Activated naive CD8-positive, alpha-beta T cell (primary cell): ENCODE data around the gene MIPEP.
"Not testable (repeated sequence)": the region's sequence is repeated elsewhere in the genome, so short reads cannot be mapped to it uniquely, and the experiment has no call there.

Experiments used
- H3K27ac Mint-ChIP-seq: one replicate; pipeline ENCODE4 v1.8.0; 2021; ENCODE audit warnings: mixed read lengths
- H3K27me3 Mint-ChIP-seq: one replicate; pipeline ENCODE4 v1.8.0; 2021; ENCODE audit warnings: mixed read lengths
- H3K36me3 Mint-ChIP-seq: one replicate; pipeline ENCODE4 v1.8.0; 2021; ENCODE audit warnings: mixed read lengths
- H3K4me1 Mint-ChIP-seq: one replicate; pipeline ENCODE4 v1.8.0; 2021; ENCODE audit warnings: low read depth, mixed read lengths
- H3K4me3 Mint-ChIP-seq: one replicate; pipeline ENCODE4 v1.8.0; 2021; ENCODE audit warnings: mild to moderate bottlenecking, mixed read lengths
- H3K9me3 Mint-ChIP-seq: one replicate; pipeline ENCODE4 v1.8.0; 2021; ENCODE audit warnings: low read depth, mixed read lengths

MIPEP gene

DNA sequence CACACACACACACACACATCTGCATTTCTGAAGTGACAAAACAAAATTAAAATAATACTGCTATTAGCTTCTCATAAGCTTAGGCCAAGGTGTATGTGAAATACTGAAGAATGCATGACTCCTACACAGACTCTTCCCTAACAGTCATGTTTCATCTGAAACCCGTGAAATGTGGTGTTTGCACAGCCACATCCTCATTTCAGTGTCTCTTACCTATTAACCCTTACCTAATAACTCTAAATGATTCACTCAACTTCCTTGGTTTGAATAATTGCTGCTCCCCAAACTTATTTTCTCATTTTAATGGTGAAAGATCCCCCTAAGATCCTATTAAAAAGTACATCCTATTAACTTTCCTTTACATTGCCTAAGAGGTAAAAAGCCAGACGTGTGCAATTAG, 117.6 kb downstream of the MIPEP start:
- no peak overlapping the region for H3K4me3 Mint-ChIP-seq

DNA sequence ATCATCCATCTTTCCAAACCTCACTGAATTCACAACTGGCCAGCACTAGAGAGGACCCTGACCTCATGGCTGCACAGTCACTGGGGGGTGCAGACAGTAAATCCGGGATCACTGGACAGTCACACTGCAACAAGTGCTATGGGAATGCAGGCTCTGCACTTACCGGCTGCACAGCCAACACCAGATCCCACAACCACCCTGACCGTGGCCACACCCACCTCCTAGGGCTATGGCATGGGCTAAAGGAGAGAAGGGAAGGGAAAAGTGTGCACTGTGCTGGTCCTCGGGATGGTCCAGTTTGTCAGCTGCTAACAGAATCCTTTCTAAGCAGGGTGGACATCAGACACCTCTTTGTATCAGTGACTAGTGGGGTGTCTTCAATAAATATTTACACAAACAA, 118.2 kb downstream of the MIPEP start:
- Mint-ChIP-seq H3K9me3 (no peaks in the 10 kb centered on the region), H3K4me3 (no peak overlapping the region), H3K27me3 (no peaks in the 10 kb centered on the region), H3K27ac (no peak overlapping the region), H3K4me1 (peaks cover 3% of the 10 kb centered on the region), H3K36me3 (peaks cover 13% of the 10 kb centered on the region)

More for the DNA sequence above, 117.6 kb downstream of the MIPEP start:
- Mint-ChIP-seq H3K9me3 (no peaks in the 10 kb centered on the region), H3K27ac (no peak overlapping the region), H3K27me3 (no peaks in the 10 kb centered on the region), H3K4me1 (peaks cover 3% of the 10 kb centered on the region), H3K36me3 (peaks cover 11% of the 10 kb centered on the region)

DNA sequence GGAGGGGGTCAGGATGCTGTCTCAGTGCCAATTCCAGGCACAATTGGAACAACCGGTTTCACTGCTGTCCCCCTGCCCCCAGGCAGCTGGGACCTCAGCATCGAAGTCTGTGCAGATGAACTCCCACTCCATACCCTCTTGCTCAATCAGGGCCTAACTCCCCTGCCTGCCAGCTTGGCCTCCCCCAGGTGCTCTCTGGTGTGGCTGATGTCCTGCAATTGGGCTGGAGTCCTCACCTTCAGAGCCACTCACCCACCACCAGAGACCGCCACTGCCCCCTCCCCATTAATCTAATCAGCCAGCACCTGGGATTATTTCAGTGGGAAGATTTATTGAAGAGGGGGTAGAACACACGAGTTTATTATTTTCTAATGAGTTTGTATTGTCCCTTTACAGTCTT, 118.8 kb downstream of the MIPEP start:
- peaks cover 3% of the 10 kb centered on the region for H3K4me1 Mint-ChIP-seq
- H3K4me3 Mint-ChIP-seq = no peak overlapping the region
- peaks cover 11% of the 10 kb centered on the region for H3K36me3 Mint-ChIP-seq
- no peaks in the 10 kb centered on the region for H3K27me3 Mint-ChIP-seq
- H3K9me3 Mint-ChIP-seq = no peaks in the 10 kb centered on the region
- no peak overlapping the region for H3K27ac Mint-ChIP-seq

DNA sequence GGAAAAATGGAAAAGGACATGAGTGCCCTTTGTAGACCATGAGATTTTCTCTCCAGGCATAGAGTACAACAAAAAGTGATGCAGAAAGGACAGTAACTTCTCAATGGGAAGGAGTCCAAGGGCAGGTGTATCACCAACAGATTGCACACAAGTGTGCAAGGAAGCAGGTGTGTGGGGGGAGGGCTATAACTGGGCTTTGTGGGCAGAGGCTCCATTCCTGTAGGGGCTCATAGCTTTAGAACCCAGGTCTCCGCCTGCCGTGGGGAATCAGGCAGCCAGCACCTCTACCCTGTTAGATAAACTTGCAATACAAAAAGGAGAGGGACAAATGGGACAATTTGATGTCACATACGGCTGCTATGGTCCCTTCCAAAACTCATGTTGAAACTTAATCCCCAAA, 119.8 kb downstream of the MIPEP start:
- Mint-ChIP-seq H3K27ac (no peak overlapping the region), H3K36me3 (peaks cover 11% of the 10 kb centered on the region), H3K4me3 (no peak overlapping the region), H3K9me3 (no peaks in the 10 kb centered on the region), H3K4me1 (peaks cover 3% of the 10 kb centered on the region), H3K27me3 (no peaks in the 10 kb centered on the region)

DNA sequence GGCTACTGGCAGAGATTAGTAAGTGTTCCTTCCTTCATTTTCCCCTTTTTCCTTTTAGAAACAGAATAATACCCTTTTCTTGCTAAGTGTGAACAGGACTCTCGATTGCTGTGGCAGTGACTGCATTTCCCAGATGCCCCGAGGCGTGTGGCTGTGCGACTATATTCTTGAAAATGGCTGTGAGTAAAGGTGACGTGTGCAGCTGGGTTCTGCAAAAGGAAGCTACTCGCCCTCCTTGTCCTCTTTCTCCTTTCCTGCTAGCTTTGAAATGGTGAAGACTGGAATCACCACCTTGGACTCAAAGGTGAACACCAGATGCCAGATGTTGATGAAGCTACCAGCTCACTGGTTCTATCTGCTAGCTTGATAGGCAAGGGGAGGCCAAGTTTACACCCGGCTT, 121.4 kb downstream of the MIPEP start:
- H3K9me3 Mint-ChIP-seq = no peaks in the 10 kb centered on the region
- peaks cover 3% of the 10 kb centered on the region for H3K4me1 Mint-ChIP-seq
- no peaks in the 10 kb centered on the region for H3K27me3 Mint-ChIP-seq
- H3K36me3 Mint-ChIP-seq = peaks cover 11% of the 10 kb centered on the region
- no peak overlapping the region for H3K4me3 Mint-ChIP-seq
- H3K27ac Mint-ChIP-seq = no peak overlapping the region

DNA sequence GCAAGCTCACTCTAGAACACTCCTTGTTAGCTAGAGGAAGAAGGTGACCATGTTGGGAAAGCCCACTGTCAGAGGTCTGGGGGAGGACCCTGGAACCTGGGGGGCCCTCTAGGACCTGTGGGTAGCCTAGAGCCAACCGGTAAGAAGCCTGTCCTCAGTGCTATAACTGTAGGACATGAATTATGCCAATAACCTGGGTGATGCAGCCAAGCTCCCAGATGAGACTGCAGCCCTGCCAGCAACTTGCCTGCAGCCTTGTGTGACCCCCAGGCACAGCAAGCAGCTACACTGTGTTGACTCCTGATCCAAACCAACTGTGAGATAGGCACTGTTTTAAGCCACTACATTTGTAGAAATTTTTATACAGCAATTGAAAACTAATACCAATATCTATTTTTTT, 122.3 kb downstream of the MIPEP start:
- Mint-ChIP-seq H3K36me3 (peaks cover 11% of the 10 kb centered on the region), H3K27me3 (no peaks in the 10 kb centered on the region), H3K9me3 (no peaks in the 10 kb centered on the region), H3K4me1 (peaks cover 3% of the 10 kb centered on the region), H3K27ac (no peak overlapping the region), H3K4me3 (no peak overlapping the region)

DNA sequence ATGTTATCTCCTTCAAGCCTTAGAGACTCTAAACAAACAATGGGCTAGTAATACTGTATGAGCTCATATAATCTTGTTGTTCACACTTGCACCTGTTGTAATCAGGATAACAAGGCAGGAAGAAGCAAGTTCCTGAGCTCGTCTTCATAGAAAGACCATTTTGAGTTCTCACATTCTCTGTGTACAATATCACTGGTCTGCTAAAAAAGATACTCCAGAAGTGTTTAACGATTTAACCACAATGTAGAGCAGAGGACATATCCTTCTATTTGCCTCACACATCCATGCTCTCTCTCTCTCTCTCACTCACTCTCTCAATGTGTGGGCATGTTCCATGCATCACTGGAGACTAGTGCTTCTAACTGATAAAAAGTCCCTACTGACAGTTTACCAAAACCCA, 122.9 kb downstream of the MIPEP start:
- Mint-ChIP-seq H3K27ac (no peak overlapping the region), H3K9me3 (no peaks in the 10 kb centered on the region), H3K4me3 (no peak overlapping the region), H3K4me1 (no peaks in the 10 kb centered on the region), H3K36me3 (peaks cover 9% of the 10 kb centered on the region), H3K27me3 (no peaks in the 10 kb centered on the region)

DNA sequence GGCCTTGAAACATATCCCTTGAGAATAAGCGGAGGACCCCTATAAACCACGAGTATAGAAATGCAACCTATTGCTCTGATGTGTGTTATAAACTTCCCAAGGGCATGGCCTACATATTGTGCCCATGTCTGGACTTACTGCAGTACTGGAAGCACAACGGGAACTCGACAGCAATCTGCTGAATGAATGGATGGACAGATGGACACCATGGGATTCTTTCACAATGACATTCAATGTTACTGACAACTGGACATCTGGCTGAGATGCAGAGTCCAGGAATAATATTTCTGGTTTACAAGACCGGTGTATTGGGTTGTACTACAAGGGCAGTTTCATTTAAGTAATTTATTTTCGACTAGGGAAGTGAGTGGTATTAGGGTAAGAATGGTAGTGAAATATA, 123.7 kb downstream of the MIPEP start:
- Mint-ChIP-seq H3K27ac (no peak overlapping the region), H3K36me3 (peaks cover 9% of the 10 kb centered on the region), H3K9me3 (no peaks in the 10 kb centered on the region), H3K4me3 (no peak overlapping the region), H3K4me1 (no peaks in the 10 kb centered on the region), H3K27me3 (no peaks in the 10 kb centered on the region)

DNA sequence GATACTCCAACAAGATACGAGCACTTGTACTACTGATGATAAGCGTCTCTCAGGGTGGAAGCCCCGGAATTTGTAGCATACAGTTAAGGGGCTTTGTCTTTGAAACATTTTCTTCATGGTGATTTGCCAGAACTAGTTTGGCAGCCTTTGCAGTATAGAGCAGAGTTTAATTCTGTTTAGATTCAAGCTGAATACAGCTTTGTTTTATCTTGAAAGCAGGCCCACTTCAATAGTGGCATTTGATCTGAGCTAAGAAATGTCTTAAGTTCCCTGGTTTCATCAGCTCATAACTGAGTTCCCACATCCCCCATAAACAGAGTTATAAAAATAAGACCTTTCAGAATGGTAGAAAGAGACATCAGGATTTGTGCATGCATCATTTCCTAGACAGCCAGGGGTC, 125.9 kb downstream of the MIPEP start:
- H3K4me3 Mint-ChIP-seq = no peak overlapping the region
- peaks cover 7% of the 10 kb centered on the region for H3K36me3 Mint-ChIP-seq
- H3K27ac Mint-ChIP-seq = no peak overlapping the region
- H3K9me3 Mint-ChIP-seq = no peaks in the 10 kb centered on the region
- H3K4me1 Mint-ChIP-seq = no peaks in the 10 kb centered on the region
- H3K27me3 Mint-ChIP-seq = no peaks in the 10 kb centered on the region

DNA sequence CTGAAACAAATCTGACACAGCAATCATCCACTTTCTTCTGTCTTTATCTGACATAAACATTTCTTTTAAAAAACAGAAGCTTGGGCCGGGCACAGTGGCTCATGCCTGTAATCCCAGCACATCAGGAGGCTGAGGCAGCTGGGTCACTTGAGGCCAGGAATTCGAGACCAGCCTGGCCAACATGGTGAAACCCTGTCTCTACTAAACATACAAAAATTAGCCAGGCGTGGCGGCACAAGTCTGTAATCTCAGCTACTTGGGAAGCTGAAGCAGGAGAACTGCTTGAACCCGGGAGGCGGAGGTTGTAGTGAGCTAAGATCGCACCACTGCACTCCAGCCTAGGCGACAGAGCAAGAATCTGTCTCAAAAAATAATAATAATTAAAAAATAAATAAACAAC, 127.4 kb downstream of the MIPEP start:
- not testable (repeated sequence) for H3K9me3 Mint-ChIP-seq, H3K4me3 Mint-ChIP-seq, H3K36me3 Mint-ChIP-seq, H3K27me3 Mint-ChIP-seq, H3K27ac Mint-ChIP-seq, H3K4me1 Mint-ChIP-seq

DNA sequence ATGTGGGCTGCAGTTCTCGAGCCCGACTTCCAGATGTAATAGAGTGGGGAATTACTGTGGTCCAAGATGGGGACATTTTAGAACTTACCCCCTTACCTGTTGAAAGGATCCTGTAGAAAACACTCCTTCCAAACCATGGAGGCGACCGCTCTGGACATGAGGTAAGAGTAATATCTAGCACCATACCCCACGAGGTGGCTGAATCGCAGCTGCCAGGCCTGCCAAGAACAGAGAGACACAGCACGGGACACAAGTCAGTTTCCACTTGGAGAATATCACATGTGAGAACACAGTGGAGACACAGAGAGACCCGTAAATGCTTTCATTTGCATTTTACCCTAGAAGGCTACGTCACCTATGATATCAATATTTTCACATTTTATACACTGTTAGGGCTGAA, 129.2 kb downstream of the MIPEP start:
- Mint-ChIP-seq H3K27me3 (no peaks in the 10 kb centered on the region), H3K27ac (no peak overlapping the region), H3K9me3 (no peaks in the 10 kb centered on the region), H3K4me1 (no peaks in the 10 kb centered on the region), H3K36me3 (peaks cover 4% of the 10 kb centered on the region), H3K4me3 (no peak overlapping the region)

DNA sequence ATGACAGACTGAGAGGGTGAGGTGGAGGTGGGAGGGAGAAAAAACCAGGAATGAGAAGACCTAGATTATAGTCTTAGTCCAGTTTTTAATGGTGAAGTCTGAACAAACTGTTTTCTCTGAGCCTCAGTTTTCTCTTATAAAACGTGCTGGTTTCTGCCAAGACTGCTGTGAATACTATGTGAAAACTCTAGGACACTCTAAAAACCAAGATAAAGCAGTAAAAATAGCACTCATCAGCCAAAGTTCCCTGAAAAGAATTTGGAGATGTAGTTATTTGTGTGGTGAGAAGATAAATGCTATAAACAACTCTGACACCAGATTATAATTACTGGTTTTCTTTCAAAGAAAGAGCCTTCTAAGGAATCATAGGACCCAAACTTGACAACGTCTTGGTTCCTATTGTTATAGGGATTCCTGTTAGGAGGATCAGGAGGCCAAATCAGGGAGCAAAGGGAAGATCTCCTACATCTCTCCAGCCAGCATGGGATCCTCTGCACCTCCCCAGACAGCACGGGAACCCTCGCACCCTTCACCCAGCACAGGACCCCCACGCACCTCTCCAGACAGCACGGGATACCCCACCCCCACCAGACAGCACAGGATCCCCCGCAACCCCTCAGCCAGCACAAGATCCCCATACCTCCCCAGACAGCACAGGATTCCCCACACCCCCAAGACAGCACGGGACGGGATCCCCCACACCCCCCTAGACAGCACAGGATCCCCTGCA, 130.2 kb downstream of the MIPEP start:
- H3K27me3 Mint-ChIP-seq = no peaks in the 10 kb centered on the region
- no peaks in the 10 kb centered on the region for H3K4me1 Mint-ChIP-seq
- no peaks in the 10 kb centered on the region for H3K9me3 Mint-ChIP-seq
- H3K4me3 Mint-ChIP-seq = no peak overlapping the region
- no peak overlapping the region for H3K27ac Mint-ChIP-seq
- H3K36me3 Mint-ChIP-seq = peaks cover 8% of the 10 kb centered on the region

DNA sequence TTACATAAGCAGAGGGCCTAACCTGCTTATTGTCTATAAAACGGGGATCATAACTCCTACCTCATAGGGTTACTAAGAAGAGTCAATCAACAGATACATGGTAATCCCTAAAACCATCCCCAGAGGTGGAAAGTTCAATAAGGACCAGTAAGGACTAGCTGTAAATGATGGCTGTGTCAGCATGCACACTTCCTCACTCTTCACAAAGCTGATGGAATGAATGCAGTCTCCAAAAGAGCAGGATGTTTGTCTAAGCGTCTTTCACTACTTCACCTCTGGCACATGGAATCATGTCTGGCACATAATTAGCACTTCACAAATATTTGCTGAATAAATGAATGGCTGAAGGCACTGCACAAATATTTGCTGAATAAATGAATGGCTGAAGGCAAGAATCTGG, 134.2 kb downstream of the MIPEP start:
- H3K36me3 Mint-ChIP-seq = peaks cover 22% of the 10 kb centered on the region
- H3K27me3 Mint-ChIP-seq = no peaks in the 10 kb centered on the region
- H3K4me1 Mint-ChIP-seq = peaks cover 3% of the 10 kb centered on the region
- H3K4me3 Mint-ChIP-seq = no peak overlapping the region
- no peak overlapping the region for H3K27ac Mint-ChIP-seq
- H3K9me3 Mint-ChIP-seq = no peaks in the 10 kb centered on the region

DNA sequence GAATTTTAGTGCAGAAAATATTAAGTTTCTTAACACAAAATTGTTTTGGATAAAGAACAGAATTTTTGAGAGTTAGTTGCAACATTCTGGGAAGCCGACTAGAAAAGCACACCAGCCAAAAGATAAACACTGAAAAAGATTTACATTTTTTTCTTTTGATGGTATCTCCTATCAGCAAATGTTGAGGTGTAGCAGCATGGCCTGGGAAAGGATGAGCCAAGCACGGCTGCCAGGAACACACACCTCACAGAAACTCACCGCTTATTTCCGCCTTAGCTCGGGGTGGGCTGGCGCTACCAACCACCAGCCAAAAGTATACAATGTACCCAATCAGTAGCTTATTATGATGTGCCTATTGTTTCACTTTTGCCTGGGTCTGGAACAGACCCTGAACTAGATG, 134.7 kb downstream of the MIPEP start:
- H3K4me3 Mint-ChIP-seq = no peak overlapping the region
- no peak overlapping the region for H3K27ac Mint-ChIP-seq

DNA sequence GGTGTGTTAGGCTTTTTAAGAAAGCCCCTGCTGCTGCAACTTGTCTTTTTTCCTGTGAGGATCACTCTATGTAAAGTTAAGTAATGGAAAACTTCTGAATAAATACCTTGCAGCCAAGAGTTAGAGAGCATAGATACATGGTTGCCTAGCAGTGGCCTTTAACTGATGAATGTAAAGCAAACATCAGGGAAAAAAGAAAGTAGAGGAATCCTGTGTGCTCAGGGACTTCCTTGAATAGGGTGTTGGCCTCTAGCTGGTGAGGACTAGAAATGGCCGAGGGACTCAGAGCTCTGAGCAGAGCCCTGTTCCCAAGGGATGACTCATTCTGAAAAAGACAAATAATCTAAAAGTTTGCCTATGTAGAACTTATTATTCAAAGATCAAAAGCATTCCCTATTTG, 135.7 kb downstream of the MIPEP start:
- H3K9me3 Mint-ChIP-seq = no peaks in the 10 kb centered on the region
- H3K27me3 Mint-ChIP-seq = no peaks in the 10 kb centered on the region
- no peak overlapping the region for H3K4me3 Mint-ChIP-seq
- H3K27ac Mint-ChIP-seq = no peak overlapping the region
- peaks cover 26% of the 10 kb centered on the region for H3K36me3 Mint-ChIP-seq
- H3K4me1 Mint-ChIP-seq = peaks cover 3% of the 10 kb centered on the region

More for the DNA sequence above, 134.7 kb downstream of the MIPEP start:
- Mint-ChIP-seq H3K36me3 (peaks cover 25% of the 10 kb centered on the region), H3K4me1 (peaks cover 3% of the 10 kb centered on the region), H3K9me3 (no peaks in the 10 kb centered on the region), H3K27me3 (no peaks in the 10 kb centered on the region)
